Measurements from ENCODE around the gene COL23A1. TPM values are rescaled to one million over a fixed set of nuclear protein-coding genes. Genes with fewer than 3 reads are reported as not detected.

Gene COL23A1
- total RNA-seq, 4 donors from 2014 or later, result 7.9 to 20.4 (median 12.0) TPM

GRCh38 chr5:178469975-178470759 is 120.0 kb downstream of the COL23A1 start:
- Histone ChIP-seq H3K36me3 (no peaks in the 10 kb centered on the region), H3K9me3 (no peaks in the 10 kb centered on the region), H3K4me3 (no peak overlapping the region), H3K4me1 (peaks cover 0 to 38% (median 9%) of the 10 kb centered on the region in 4 donors), H3K27me3 (no peaks in the 10 kb centered on the region), H3K27ac (no peak overlapping the region)
- TF ChIP-seq EP300 (IDR thresholded peaks at IDR 0.05), result no peak
- no peak for TF ChIP-seq CTCF (IDR thresholded peaks at IDR 0.05)
- TF ChIP-seq POLR2A (IDR thresholded peaks at IDR 0.05), result no peak
- 85 to 89% methylated on average over 18 of the region's 18 CpGs for WGBS, 2 donors
- DNase-seq (ENCODE audit: low spot score in 2 of 2), result no peak

DNA sequence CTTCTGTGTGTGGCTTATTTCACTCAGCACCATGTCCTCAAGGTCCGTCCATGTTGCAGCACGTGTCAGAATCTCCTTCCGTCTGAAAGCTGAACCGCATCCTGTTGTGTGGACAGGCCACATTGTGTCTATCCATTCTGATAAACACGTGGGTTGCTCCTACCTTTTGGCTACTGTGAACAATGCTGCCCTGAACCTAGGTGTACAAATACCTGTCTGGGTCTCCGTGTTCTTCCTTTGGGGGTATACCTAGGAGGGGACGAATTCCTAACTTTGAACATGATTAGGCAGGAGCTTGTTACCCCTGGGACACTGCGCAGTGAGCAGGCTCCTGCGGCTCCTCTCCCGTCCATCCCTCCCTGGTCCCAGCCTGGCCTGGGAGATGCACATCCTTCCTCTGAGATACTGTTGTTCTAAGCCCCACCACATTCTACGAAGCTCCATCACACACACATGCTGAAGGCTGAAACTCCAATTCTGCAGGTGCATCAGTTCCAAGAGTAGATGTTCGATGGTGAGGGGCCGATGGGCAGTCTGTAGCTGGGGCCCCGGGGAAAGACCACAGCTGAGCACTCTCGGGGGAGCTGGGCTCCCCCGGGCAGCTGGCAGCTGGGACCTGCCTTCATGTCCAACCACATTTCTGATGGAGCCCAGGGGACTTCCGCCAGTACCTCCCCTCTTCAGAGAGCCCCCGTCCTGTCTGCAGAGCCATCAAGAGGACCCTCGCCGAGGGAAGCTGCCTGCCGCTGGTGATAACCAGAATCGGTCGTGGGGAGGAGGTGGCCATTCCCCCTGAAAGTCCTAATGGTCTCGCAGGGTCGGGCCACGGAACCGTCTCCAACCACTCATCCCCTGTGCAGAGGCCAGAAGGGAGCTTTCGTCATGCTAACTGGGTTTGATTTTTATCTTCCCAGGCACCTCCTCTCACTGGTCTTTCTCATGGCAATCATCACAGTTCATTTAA is 120.9 kb downstream of the COL23A1 start:
- H3K4me1 ChIP-seq, result peaks cover 0 to 38% (median 9%) of the 10 kb centered on the region in 4 donors
- peak overlapping the region in 1 of 4 donors; percentile 58 for H3K27ac ChIP-seq
- TF ChIP-seq POLR2A (IDR thresholded peaks at IDR 0.05) (no peak), EP300 (IDR thresholded peaks at IDR 0.05) (no peak), CTCF (IDR thresholded peaks at IDR 0.05) (no peak)
- DNase-seq (ENCODE audit: low spot score in 2 of 2), result no peak
- H3K9me3 ChIP-seq, result no peaks in the 10 kb centered on the region
- no peak overlapping the region for H3K4me3 ChIP-seq
- WGBS, 2 donors, result 89 to 91% methylated on average over 27 to 28 of the region's 28 CpGs
- no peaks in the 10 kb centered on the region for H3K36me3 ChIP-seq
- no peaks in the 10 kb centered on the region for H3K27me3 ChIP-seq

DNA sequence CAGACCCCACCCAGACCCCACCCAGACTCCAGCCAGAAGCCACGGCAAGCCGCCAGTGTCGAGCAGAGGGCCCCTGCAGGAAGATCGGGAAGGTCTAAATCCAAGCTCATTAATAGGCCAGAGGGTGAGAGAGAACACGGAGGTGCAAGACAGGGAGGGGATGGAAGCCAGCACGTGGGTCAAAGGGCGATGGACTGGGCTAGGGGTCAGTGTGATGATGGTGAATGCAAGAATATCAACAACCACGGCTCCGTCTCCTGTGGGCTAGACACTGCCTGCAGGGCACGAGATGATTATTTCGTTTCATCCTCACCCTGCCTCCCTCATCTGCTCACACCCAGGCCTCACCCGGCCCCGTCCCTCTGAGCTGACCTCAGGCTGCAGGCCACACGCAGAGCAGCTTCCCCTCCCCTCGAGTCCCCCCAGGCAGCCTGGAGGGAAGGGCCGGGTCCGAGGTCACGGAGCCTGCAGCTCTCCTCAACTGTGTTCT is 122.0 kb downstream of the COL23A1 start:
- Histone ChIP-seq H3K9me3 (no peaks in the 10 kb centered on the region), H3K36me3 (no peaks in the 10 kb centered on the region), H3K27me3 (no peaks in the 10 kb centered on the region), H3K27ac (peak overlapping the region in 2 of 4 donors; percentile 58 to 77), H3K4me1 (peaks cover 0 to 29% (median 9%) of the 10 kb centered on the region in 4 donors), H3K4me3 (peak overlapping the region in 1 of 4 donors; percentile 19)
- TF ChIP-seq POLR2A (IDR thresholded peaks at IDR 0.05) (no peak), CTCF (IDR thresholded peaks at IDR 0.05) (no peak), EP300 (IDR thresholded peaks at IDR 0.05) (no peak)
- WGBS, 2 donors, result 38 to 47% methylated on average over 18 of the region's 18 CpGs
- no peak for DNase-seq (ENCODE audit: low spot score in 2 of 2)

- Histone ChIP-seq H3K36me3 (no peaks in the 10 kb centered on the region), H3K27ac (peak overlapping the region; percentile 31 to 77 (median 56)), H3K27me3 (no peaks in the 10 kb centered on the region), H3K4me3 (peak overlapping the region in 2 of 4 donors; percentile 4 to 19), H3K9me3 (no peaks in the 10 kb centered on the region), H3K4me1 (peaks cover 0 to 29% (median 9%) of the 10 kb centered on the region in 4 donors)
- WGBS, 2 donors, result 16 to 17% methylated on average over 19 of the region's 19 CpGs
- peak in 1 of 2 donors; percentile 16 for DNase-seq (ENCODE audit: low spot score in 2 of 2)
- TF ChIP-seq CTCF (IDR thresholded peaks at IDR 0.05) (no peak), POLR2A (IDR thresholded peaks at IDR 0.05) (no peak), EP300 (IDR thresholded peaks at IDR 0.05) (peak in 1 of 2 donors; percentile 26)
Observed at GRCh38 chr5:178467568-178468195, 122.5 kb downstream of the COL23A1 start.

All from tibial nerve (tissue), 4 donors.